AG04449 (cell line): ENCODE results near the gene OR8S1.
A peak's percentile ranks its signal among the peaks of the same experiment; 100 is the strongest.
"Not testable (repeated sequence)": the region's sequence is repeated elsewhere in the genome, so short reads cannot be mapped to it uniquely, and the experiment has no call there.

Experiments
- CTCF ChIA-PET: fragments of 350-600 bp; formaldehyde crosslinking; extraction: SDS; loops from one replicate; lab custom pipeline; 2021; ENCODE audit warnings: antibody characterized with exemption; lab: Yijun Ruan, JAX
- POLR2A ChIA-PET: fragments of 400-600, 350-600 bp; formaldehyde crosslinking; extraction: SDS; loops from one replicate; lab custom pipeline; 2020; ENCODE audit warnings: antibody characterized with exemption, inconsistent platforms; lab: Yijun Ruan, JAX
- DNase-seq: peaks from one replicate; pipeline ENCODE4 v3.0.0-alpha.2; 2010; ENCODE audit warnings: low read depth, low spot score
- H3K4me3 ChIP-seq: 2 replicates; pipeline ENCODE4 v1.5.1; 2011; ENCODE audit warnings: low read depth, mild to moderate bottlenecking, control low read depth, low read length
- CTCF ChIP-seq: IDR thresholded peaks from one replicate; pipeline ENCODE4 v1.5.1; 2011; ENCODE audit warnings: mild to moderate bottlenecking, moderate library complexity, low read length, control low read depth, inconsistent platforms; ENCODE audit not compliant: insufficient read depth; ENCODE audit errors: missing control alignments

The OR8S1 gene

GRCh38 chr12:48536602-48537001, 11.2 kb downstream of the OR8S1 start:
- DNase-seq: no peak
- no peak overlapping the region for H3K4me3 ChIP-seq
- CTCF ChIA-PET: no interaction called here
- POLR2A ChIA-PET: no interaction called here
- TF ChIP-seq CTCF: no peak

- POLR2A ChIA-PET: no interaction called here
- DNase-seq: no peak
- peak; percentile 56 for TF ChIP-seq CTCF
- CTCF ChIA-PET: interaction anchor here (0.7 to 7.6 kb wide), 11 partner anchors 9 to 275 kb away, joined by 3 to 134 read pairs (median 4); partner anchors contain the start of gene CACNB3
- no peak overlapping the region for H3K4me3 ChIP-seq
These were observed 17.0 kb downstream of the OR8S1 start for GRCh38 chr12:48542300-48542928.

GRCh38 chr12:48545833-48546469, 20.5 kb downstream of the OR8S1 start:
- no peak for TF ChIP-seq CTCF
- ChIA-PET POLR2A (interaction anchor here (0.6 kb wide), 1 partner anchor 246 kb away, joined by 5 read pairs; no protein-coding TSS in a partner anchor), CTCF (interaction anchor here (7.6 kb wide), 1 partner anchor 74 kb away, joined by 134 read pairs; no protein-coding TSS in a partner anchor)
- no peak overlapping the region for H3K4me3 ChIP-seq
- DNase-seq: no peak

GRCh38 chr12:48547012-48547411, 21.6 kb downstream of the OR8S1 start:
- DNase-seq, CTCF ChIA-PET, POLR2A ChIA-PET, H3K4me3 ChIP-seq: not testable (repeated sequence)

GRCh38 chr12:48551636-48552035, 26.2 kb downstream of the OR8S1 start:
- POLR2A ChIA-PET, DNase-seq, CTCF ChIA-PET, H3K4me3 ChIP-seq: not testable (repeated sequence)

GRCh38 chr12:48553666-48554343, 28.4 kb downstream of the OR8S1 start:
- POLR2A ChIA-PET, H3K4me3 ChIP-seq, CTCF ChIA-PET, DNase-seq: not testable (repeated sequence)

- no peak overlapping the region for H3K4me3 ChIP-seq
- no peak for DNase-seq
- POLR2A ChIA-PET: no interaction called here
- CTCF ChIA-PET: interaction anchor here (1.2 to 3.8 kb wide), 2 partner anchors 13 to 15 kb away, joined by 3 to 13 read pairs; no protein-coding TSS in a partner anchor
- TF ChIP-seq CTCF: no peak
These were observed 31.2 kb downstream of the OR8S1 start for GRCh38 chr12:48556631-48557030.
